ELR (cell line): Measurements from ENCODE around the gene DPYSL5.

Experiments used
- DNase-seq: peaks from one replicate; pipeline ENCODE4 v3.0.0-alpha.2; 2015; ENCODE audit warnings: low read depth

Gene DPYSL5

DNA sequence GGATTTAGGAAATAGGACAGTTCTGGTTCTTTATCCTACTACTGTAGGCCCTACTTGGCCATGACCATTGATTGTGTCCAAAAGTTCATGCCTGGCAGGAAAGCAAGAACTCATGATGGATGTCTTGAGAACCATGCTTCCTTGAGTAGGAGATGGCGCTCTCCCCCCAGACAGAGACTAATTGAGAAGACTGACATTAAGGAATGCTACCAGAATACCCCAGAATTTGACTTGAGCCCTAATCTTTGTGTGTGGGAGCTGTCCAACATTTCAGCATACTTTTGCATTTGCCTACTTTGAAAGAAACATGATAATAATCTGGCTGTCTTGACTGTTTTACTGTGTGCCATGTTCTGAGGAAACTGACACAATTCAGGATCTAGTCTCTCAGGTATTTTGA lies 145.8 kb downstream of the DPYSL5 start:
- DNase-seq: no peak

DNA sequence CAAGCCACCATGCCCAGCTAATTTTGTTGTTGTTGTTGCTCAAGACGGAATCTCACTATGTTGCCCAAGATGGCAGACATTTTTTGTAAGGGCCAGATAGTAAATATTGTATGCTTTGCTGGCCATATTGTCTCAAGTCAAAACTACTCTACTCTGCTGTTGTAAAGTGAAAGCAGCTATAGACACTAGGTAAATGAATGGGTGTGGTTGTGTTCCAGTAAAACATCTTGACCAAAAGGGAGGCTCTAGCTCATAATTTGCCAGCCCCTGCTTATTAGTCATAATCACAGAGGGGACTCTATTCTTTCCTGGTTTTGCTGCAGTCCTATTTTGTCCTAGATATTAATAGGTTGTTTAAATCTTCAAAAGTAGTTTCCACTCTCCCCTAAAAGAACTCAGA lies 147.1 kb downstream of the DPYSL5 start:
- no peak for DNase-seq

DNA sequence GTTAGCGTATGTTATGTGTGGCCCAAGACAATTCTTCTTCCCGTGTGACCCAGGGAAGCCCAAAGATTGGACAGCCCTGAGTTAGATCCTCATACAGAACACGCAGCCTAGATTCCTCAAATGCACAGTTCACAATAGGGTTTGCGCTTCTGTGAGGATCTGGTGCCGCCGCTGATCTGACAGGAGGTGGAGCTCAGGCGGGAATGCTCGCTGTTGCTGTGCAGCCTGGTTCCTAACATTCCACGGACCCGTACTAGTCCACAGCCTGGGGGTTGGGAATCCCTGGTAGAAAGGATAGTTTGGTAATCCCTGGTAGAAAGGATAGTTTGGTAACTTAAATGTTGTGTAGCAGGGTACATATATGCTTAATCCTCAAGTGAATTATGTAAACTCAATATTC lies 149.5 kb downstream of the DPYSL5 start:
- no peak for DNase-seq

DNA sequence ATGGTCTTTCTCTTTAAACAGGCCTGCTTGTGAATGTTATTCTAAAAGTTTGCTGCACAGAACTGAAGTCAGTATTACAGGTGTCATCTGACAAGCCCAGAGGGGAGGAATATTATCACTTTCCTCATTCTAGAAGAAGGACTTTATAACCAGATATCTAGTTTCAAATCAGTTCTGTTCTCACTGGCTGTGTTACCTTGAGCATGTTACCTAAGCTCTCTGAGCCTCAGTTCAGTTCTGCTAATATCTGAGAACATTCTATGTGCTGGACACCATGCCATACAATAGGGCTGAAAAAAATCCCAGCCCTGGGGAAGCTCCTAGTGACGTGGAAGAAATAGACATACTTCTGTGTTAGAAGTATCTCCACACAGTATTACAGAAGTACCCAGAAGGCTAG lies 150.4 kb downstream of the DPYSL5 start:
- DNase-seq: no peak
